ENCODE results near the gene C16orf96. TPM values are rescaled to one million over a fixed set of nuclear protein-coding genes. Genes with fewer than 3 reads are reported as not detected.

C16orf96 gene
- total and polyA plus RNA-seq, 2 donors (not counting 3 experiments of a cell fraction or from before 2014, with no cell fraction given) = not detected

DNA sequence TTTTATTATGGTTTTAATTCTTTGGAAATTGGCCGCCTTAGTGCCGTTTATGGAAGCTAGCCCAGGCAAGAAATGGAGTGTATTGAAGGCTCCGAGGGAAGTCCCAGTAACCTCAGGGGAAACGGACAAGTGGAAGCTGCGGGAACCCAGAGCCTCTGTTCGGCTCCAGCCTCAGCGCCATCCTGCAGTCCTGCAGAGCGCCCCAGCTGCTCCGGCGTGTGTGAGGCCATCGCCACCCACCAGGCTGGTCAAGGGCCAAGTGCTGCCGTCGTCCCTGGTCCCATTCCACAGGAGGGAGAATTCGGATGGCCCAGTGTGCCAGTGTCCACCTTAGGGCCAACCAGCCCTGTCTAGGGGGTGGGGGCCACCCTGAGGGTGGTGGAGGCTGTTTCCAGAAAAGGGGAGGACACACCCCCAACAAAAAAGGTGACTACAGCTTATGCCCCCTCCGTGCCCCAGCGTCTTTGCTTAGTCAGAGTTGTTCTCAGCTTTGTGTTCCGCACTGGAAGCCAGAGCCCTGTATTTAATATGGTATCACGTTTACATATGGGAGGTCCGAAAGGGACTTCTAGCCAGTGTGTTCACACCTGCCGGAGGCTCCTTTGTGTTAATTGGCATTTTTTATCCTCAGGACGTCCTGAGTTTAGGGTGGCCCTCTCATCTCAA is 81.5 kb downstream of the C16orf96 start:
- Histone ChIP-seq H3K4me2 (ENCODE audit: insufficient read depth, low read length) (no peak overlapping the region), H3K9me1 (replicated peaks; ENCODE audit: control insufficient read depth, extremely low read depth, insufficient read depth, low read length) (no peaks in the 10 kb centered on the region), H3K4me3 (replicated peaks in 1 of 3; ENCODE audit: insufficient read depth in 1 of 3, low read depth in 1 of 3, low read length in 3 of 3) (no peak overlapping the region), H3K36me3 (ENCODE audit: control insufficient read depth in 2 of 2, extremely low read depth in 1 of 2, insufficient read depth in 2 of 2, low read length in 2 of 2) (peaks cover 0 to 9% of the 10 kb centered on the region in 2 experiments), H3K4me1 (ENCODE audit: control insufficient read depth, extremely low read depth, insufficient read depth, low read length) (no peaks in the 10 kb centered on the region), H3K9me3 (replicated peaks; ENCODE audit: control insufficient read depth, insufficient read depth, low read length) (no peaks in the 10 kb centered on the region), H3K9ac (replicated peaks; ENCODE audit: extremely low read depth, insufficient read depth, low read length) (no peak overlapping the region), H3K27ac (ENCODE audit: insufficient read depth, low read depth, low read length) (no peak overlapping the region), H4K20me1 (replicated peaks; ENCODE audit: control insufficient read depth, extremely low read depth, insufficient read depth, low read length) (no peaks in the 10 kb centered on the region), H3K27me3 (ENCODE audit: control insufficient read depth in 2 of 2, insufficient read depth in 2 of 2, low read length in 2 of 2) (no peaks in the 10 kb centered on the region), H2AFZ (ENCODE audit: low read depth, low read length) (no peak overlapping the region), H3K79me2 (ENCODE audit: control insufficient read depth, insufficient read depth, low read length) (peaks cover 55% of the 10 kb centered on the region)
- CTCF ChIA-PET = interaction anchor here (1.7 to 2.7 kb wide), 2 partner anchors 12 to 14 kb away, joined by 7 to 8 read pairs; partner anchors contain the start of gene MGRN1
- FAIRE-seq (no peak), DNase-seq (ENCODE audit: low read depth, low spot score) (no peak)
- POLR2A ChIA-PET = no interaction called here
- dilution Hi-C loops (cut with MboI; ENCODE audit: extremely low pct_ligation_motif_present, low sequenced_read_pairs) (no loop called here), intact Hi-C loops (cut with micrococcal nuclease) (no loop called here)
- no peak for TF ChIP-seq POLR2AphosphoS5 (IDR thresholded peaks at IDR 0.05; ENCODE audit: insufficient read depth, low read depth, low read length)
- TF ChIP-seq FOS (IDR thresholded peaks at IDR 0.05; ENCODE audit: borderline replicate concordance, insufficient read depth, low read length) = no peak
- TF ChIP-seq, protein P1, sequence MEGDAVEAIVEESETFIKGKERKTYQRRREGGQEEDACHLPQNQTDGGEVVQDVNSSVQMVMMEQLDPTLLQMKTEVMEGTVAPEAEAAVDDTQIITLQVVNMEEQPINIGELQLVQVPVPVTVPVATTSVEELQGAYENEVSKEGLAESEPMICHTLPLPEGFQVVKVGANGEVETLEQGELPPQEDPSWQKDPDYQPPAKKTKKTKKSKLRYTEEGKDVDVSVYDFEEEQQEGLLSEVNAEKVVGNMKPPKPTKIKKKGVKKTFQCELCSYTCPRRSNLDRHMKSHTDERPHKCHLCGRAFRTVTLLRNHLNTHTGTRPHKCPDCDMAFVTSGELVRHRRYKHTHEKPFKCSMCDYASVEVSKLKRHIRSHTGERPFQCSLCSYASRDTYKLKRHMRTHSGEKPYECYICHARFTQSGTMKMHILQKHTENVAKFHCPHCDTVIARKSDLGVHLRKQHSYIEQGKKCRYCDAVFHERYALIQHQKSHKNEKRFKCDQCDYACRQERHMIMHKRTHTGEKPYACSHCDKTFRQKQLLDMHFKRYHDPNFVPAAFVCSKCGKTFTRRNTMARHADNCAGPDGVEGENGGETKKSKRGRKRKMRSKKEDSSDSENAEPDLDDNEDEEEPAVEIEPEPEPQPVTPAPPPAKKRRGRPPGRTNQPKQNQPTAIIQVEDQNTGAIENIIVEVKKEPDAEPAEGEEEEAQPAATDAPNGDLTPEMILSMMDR (IDR thresholded peaks at IDR 0.05; ENCODE audit: extremely low read depth in 1 of 2, insufficient read depth in 1 of 2, low read depth in 1 of 2, low read length in 2 of 2) = no peak
- TF ChIP-seq POLR2A (IDR thresholded peaks at IDR 0.05; ENCODE audit: low read depth, low read length) = no peak
- TF ChIP-seq GATA2 (IDR thresholded peaks at IDR 0.05; ENCODE audit: insufficient read depth, insufficient read length, low read depth, low read length) = no peak
- no peak for TF ChIP-seq EZH2 (IDR thresholded peaks at IDR 0.05; ENCODE audit: borderline replicate concordance, low read depth, low read length, severe bottlenecking)
- no peak for TF ChIP-seq JUN (IDR thresholded peaks at IDR 0.05; ENCODE audit: borderline replicate concordance, insufficient read depth, insufficient read length, low read depth)
- TF ChIP-seq, protein P2, sequence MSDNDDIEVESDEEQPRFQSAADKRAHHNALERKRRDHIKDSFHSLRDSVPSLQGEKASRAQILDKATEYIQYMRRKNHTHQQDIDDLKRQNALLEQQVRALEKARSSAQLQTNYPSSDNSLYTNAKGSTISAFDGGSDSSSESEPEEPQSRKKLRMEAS (IDR thresholded peaks at IDR 0.05; ENCODE audit: insufficient read depth, insufficient read length) = no peak
- no peak for TF ChIP-seq MYC (IDR thresholded peaks at IDR 0.05; ENCODE audit: low read depth, low read length)
- no TSS peak for BruUV-seq (replicated peaks)

All from endothelial cell of umbilical vein (primary cell).